Endodermal cell (in vitro differentiated cells): ENCODE measurements around the gene TAF4B. TPM values are rescaled to one million over a fixed set of nuclear protein-coding genes. Genes with fewer than 3 reads are reported as not detected.
"Not testable (repeated sequence)": the region's sequence is repeated elsewhere in the genome, so short reads cannot be mapped to it uniquely, and the experiment has no call there.

Experiments
- DNase-seq: peaks from one replicate; pipeline ENCODE4 v3.0.0-alpha.2; 2017
- H3K27ac ChIP-seq: 2 replicates; pipeline ENCODE4 v1.5.1; 2013; ENCODE audit warnings: mild to moderate bottlenecking, low read depth, low read length, moderate library complexity
- H3K27me3 ChIP-seq: 2 replicates; pipeline ENCODE4 v1.6.1; 2013; ENCODE audit warnings: mild to moderate bottlenecking, low read length, moderate library complexity; ENCODE audit not compliant: insufficient read depth, control insufficient read depth, poor library complexity, severe bottlenecking
- H3K36me3 ChIP-seq: 2 replicates; pipeline ENCODE4 v1.7.0; 2013; ENCODE audit warnings: mild to moderate bottlenecking, low read length, moderate library complexity; ENCODE audit not compliant: control insufficient read depth, insufficient read depth
- H3K4me1 ChIP-seq: one replicate; pipeline ENCODE4 v1.7.0; 2013; ENCODE audit warnings: low read length; ENCODE audit not compliant: control insufficient read depth, insufficient read depth
- H3K4me3 ChIP-seq: 2 replicates; pipeline ENCODE4 v1.5.1; 2013; ENCODE audit warnings: mild to moderate bottlenecking, low read length, moderate library complexity
- H3K9ac ChIP-seq: 2 replicates; pipeline ENCODE4 v1.6.1; 2013; ENCODE audit warnings: mild to moderate bottlenecking, low read length, moderate library complexity; ENCODE audit not compliant: poor library complexity, severe bottlenecking; ENCODE audit errors: extremely low read depth
- H3K9me3 ChIP-seq: 2 replicates; pipeline ENCODE4 v1.6.1; 2013; ENCODE audit warnings: mild to moderate bottlenecking, low read length, moderate library complexity; ENCODE audit not compliant: control insufficient read depth
- H3K27ac Mint-ChIP-seq: 2 replicates; pipeline ENCODE4 v1.8.0; 2020; ENCODE audit warnings: mixed read lengths
- H3K27me3 Mint-ChIP-seq: 2 replicates; pipeline ENCODE4 v1.8.0; 2021; ENCODE audit warnings: mild to moderate bottlenecking, mixed read lengths; ENCODE audit not compliant: insufficient read depth
- H3K36me3 Mint-ChIP-seq: 2 replicates; pipeline ENCODE4 v1.8.0; 2020; ENCODE audit warnings: low read depth, mixed read lengths
- H3K4me1 Mint-ChIP-seq: 2 replicates; pipeline ENCODE4 v1.8.0; 2020; ENCODE audit warnings: mixed read lengths
- H3K4me3 Mint-ChIP-seq: 2 replicates; pipeline ENCODE4 v1.8.0; 2020; ENCODE audit warnings: mild to moderate bottlenecking, moderate library complexity, mixed read lengths
- H3K9me3 Mint-ChIP-seq: 2 replicates; pipeline ENCODE4 v1.8.0; 2020; ENCODE audit warnings: mild to moderate bottlenecking, mixed read lengths
- WGBS, 2 experiments: methylation state at CpG; one replicate each; pipeline versions ENCODE4 v1.1.5 to v1.1.7; 2013; ENCODE audit warnings: missing lambda C conversion rate in 2 of 2, mixed read lengths in 1 of 2; ENCODE audit not compliant: insufficient coverage in 1 of 2, insufficient read length in 1 of 2; 5-methylcytosine and 5-hydroxymethylcytosine counted together
- total RNA-seq, 2 donors: library from RNA; stranded (reverse); fragmentation: NEBNext Ultra II Directional in 1 of 2; extraction: Animal tissue kit (Norgen Biotek cat#: 25700) in 1 of 2; gene quantifications; 2 replicates in 1 of 2; 3 replicates in 1 of 2; pipeline ENCODE4 v1.2.1, GENCODE V29; 2021
- TF ChIP-seq, protein P1 (sequence below): fragments of 200-600 bp; sonication (generic); conservative IDR thresholded peaks from 2 replicates; pipeline ENCODE4 v1.5.0; 2021; ENCODE audit warnings: antibody characterized with exemption, mild to moderate bottlenecking

Gene TAF4B
- total RNA-seq, 2 donors from 2014 or later = 6.9 to 7.7 TPM

DNA sequence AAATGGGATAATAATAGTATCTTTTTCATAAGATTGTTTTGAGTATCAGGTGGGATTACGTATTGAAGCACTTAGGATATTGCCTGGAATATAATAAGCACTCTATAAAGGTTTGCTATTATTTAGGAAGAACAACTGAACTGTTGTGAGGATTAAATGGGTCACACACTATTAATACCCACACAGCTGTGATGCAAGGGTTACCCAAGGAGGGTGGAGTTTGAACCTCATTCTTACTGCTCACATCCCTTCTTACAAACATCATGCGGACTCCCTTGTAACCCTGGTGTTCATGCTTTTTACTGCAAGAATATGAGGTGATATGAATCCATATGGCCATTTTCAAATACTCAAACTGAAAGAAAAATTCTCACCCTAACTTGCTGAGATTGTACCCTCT is 208.6 kb downstream of the TAF4B start:
- Mint-ChIP-seq H3K4me1 (no peaks in the 10 kb centered on the region), H3K36me3 (no peaks in the 10 kb centered on the region), H3K27me3 (peaks cover 13% of the 10 kb centered on the region), H3K27ac (no peak overlapping the region), H3K4me3 (no peak overlapping the region), H3K9me3 (no peaks in the 10 kb centered on the region)
- no peak for DNase-seq
- no peak overlapping the region for H3K9ac ChIP-seq
- TF ChIP-seq, protein P1, sequence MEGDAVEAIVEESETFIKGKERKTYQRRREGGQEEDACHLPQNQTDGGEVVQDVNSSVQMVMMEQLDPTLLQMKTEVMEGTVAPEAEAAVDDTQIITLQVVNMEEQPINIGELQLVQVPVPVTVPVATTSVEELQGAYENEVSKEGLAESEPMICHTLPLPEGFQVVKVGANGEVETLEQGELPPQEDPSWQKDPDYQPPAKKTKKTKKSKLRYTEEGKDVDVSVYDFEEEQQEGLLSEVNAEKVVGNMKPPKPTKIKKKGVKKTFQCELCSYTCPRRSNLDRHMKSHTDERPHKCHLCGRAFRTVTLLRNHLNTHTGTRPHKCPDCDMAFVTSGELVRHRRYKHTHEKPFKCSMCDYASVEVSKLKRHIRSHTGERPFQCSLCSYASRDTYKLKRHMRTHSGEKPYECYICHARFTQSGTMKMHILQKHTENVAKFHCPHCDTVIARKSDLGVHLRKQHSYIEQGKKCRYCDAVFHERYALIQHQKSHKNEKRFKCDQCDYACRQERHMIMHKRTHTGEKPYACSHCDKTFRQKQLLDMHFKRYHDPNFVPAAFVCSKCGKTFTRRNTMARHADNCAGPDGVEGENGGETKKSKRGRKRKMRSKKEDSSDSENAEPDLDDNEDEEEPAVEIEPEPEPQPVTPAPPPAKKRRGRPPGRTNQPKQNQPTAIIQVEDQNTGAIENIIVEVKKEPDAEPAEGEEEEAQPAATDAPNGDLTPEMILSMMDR = no peak
- WGBS, 2 experiments = 54% methylated on average over 2 of the region's 2 CpGs; no CpG with 5 or more reads in 1 of the 2 experiments
- H3K27ac ChIP-seq = no peak overlapping the region
- no peaks in the 10 kb centered on the region for H3K4me1 ChIP-seq
- no peak overlapping the region for H3K4me3 ChIP-seq
- H3K36me3 ChIP-seq = no peaks in the 10 kb centered on the region
- H3K9me3 ChIP-seq = no peaks in the 10 kb centered on the region
- H3K27me3 ChIP-seq = no peaks in the 10 kb centered on the region

DNA sequence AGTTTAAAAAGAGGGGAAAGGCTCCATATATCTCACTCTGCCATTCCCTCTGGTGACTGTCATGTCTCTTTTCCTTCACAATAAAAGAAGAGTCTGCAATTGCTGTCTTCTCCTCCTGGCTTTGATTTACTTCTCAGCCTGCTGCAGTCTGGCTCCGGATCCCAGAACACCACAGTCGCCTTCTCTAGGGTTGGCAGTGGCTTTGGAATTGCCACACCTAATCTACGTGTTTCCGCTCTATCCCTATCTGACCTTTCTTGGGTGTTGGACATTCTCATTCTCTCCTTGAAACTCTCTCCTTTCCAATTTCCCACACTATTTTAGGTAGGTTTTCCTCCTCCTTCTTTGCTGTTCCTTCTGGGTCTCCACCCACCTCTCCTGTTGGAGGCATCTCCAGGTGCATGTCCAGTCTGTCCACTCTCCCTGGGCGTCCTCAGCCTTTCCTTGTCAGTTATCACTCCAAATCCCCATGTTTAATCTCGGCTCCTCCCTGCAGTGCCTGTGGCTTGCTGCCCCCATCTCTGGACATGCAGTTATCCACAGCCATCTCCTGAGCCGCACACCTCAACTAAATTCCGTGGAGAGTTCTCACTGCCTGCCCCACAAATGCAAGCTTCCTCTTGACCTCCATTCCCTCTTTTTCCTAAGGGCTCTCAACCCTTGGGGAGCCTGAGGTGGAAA is 209.3 kb downstream of the TAF4B start:
- H3K36me3 ChIP-seq = no peaks in the 10 kb centered on the region
- no peaks in the 10 kb centered on the region for H3K4me1 Mint-ChIP-seq
- H3K4me1 ChIP-seq = no peaks in the 10 kb centered on the region
- no peak overlapping the region for H3K4me3 ChIP-seq
- no peak for DNase-seq
- H3K27ac Mint-ChIP-seq = no peak overlapping the region
- H3K4me3 Mint-ChIP-seq = no peak overlapping the region
- peaks cover 13% of the 10 kb centered on the region for H3K27me3 Mint-ChIP-seq
- H3K27ac ChIP-seq = no peak overlapping the region
- H3K27me3 ChIP-seq = no peaks in the 10 kb centered on the region
- H3K9ac ChIP-seq = no peak overlapping the region
- WGBS, 2 experiments = 91 to 95% methylated on average over 8 of the region's 8 CpGs
- TF ChIP-seq, protein P1 = no peak
- H3K9me3 ChIP-seq = no peaks in the 10 kb centered on the region
- H3K9me3 Mint-ChIP-seq = no peaks in the 10 kb centered on the region
- no peaks in the 10 kb centered on the region for H3K36me3 Mint-ChIP-seq

DNA sequence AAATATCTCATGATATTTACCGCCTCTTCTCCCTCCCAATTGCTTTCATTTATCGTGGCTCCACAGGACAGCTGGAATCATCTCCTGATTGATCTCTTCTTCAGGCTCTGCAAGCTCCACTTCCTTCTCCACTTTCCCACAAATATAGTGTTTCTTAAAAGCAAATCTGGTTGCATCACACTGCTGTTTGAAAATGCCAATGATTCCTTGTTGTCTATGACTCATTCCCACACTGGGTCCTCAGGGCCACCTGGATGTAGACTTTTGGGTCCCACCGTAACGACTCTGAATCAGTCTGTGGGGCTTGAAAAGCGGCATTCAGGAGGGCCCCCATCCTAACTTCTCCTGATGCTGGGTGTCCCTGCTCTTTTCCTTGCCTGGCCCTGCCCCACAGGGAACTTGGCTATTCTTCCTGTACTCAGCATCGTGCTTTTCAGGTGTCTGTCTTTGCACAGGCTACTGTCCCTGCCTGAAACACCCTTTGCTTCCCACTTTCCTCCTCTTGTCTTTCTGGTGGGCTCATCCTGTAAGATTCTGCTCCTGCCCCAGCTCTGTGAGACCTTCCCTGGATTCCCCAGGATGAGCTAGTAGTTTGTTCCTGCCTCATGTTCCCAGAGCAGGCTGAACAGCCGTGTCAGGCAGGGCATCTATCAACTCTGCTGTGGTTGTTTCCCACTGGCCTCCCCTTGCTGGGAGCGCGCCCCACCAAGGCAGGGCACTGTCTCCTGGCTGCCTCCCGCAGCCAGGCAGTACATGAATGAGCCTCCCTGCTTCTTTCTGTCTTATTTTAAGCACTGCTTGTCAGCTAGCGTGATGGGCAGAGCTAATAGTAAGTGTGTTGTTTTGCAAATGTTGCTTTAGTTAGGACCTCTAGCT is 210.2 kb downstream of the TAF4B start:
- no peak overlapping the region for H3K4me3 ChIP-seq
- peak overlapping the region; percentile 16 for H3K27ac ChIP-seq
- H3K9ac ChIP-seq = no peak overlapping the region
- H3K4me1 ChIP-seq = no peaks in the 10 kb centered on the region
- H3K36me3 Mint-ChIP-seq = no peaks in the 10 kb centered on the region
- H3K27me3 ChIP-seq = no peaks in the 10 kb centered on the region
- H3K9me3 Mint-ChIP-seq = no peaks in the 10 kb centered on the region
- no peaks in the 10 kb centered on the region for H3K4me1 Mint-ChIP-seq
- WGBS, 2 experiments = 85% methylated on average over 8 to 11 of the region's 11 CpGs
- no peak for DNase-seq
- H3K27me3 Mint-ChIP-seq = peaks cover 13% of the 10 kb centered on the region
- H3K27ac Mint-ChIP-seq = no peak overlapping the region
- H3K4me3 Mint-ChIP-seq = no peak overlapping the region
- no peaks in the 10 kb centered on the region for H3K36me3 ChIP-seq
- no peaks in the 10 kb centered on the region for H3K9me3 ChIP-seq
- TF ChIP-seq, protein P1 = no peak

DNA sequence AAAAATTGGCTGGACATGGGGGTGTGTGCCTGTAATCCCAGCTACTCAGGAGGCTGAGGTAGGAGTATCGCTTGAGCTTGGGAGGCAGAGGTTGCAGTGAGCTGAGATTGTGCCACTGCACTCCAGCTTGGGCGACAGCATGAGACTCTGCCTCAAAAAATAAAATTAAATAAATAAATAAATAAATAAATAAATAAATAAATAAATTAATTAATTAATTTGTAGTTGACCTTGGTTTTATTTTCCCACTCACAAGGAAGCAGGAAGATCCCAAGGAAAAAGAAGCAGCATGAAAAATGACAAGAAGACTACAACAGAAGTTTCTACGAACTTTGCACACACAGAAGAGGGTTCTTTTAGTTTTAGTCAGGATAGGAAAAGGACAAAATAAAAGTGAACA is 211.4 kb downstream of the TAF4B start:
- H3K9me3 ChIP-seq, H3K4me1 Mint-ChIP-seq, H3K9me3 Mint-ChIP-seq, H3K27ac ChIP-seq, H3K36me3 ChIP-seq, H3K36me3 Mint-ChIP-seq, H3K4me3 ChIP-seq, H3K4me3 Mint-ChIP-seq, H3K4me1 ChIP-seq, H3K27ac Mint-ChIP-seq, H3K9ac ChIP-seq, H3K27me3 ChIP-seq, DNase-seq: not testable (repeated sequence)
- H3K27me3 Mint-ChIP-seq = peaks cover 11% of the 10 kb centered on the region
- WGBS, 2 experiments = 84 to 100% methylated on average over 1 to 2 of the region's 3 CpGs
